ENCODE measurements around the gene CCDC7. TPM values are rescaled to one million over a fixed set of nuclear protein-coding genes. Genes with fewer than 3 reads are reported as not detected.
"Not testable (repeated sequence)": the region's sequence is repeated elsewhere in the genome, so short reads cannot be mapped to it uniquely, and the experiment has no call there.

CCDC7 gene
- total and polyA plus RNA-seq, 10 of the 15 experiments (the other 5 are each of a cell fraction or from before 2014, with no cell fraction given), result 1.8 to 5.6 (median 3.4) TPM

- TF ChIP-seq IRF5 (IDR thresholded peaks at IDR 0.05; ENCODE audit: borderline replicate concordance), result no peak
- no peak for TF ChIP-seq JUNB (IDR thresholded peaks at IDR 0.05)
- no peak for TF ChIP-seq POLR2A (IDR thresholded peaks at IDR 0.05; ENCODE audit: low read depth, low read length)
Observed at GRCh38 chr10:32481606-32482005, 35.7 kb downstream of the CCDC7 start (continued).

- ATAC-seq; H3K9me3 ChIP-seq (replicated peaks; ENCODE audit: control insufficient read depth, insufficient read depth, low read length); H3K79me2 ChIP-seq (ENCODE audit: control insufficient read depth, insufficient read depth, low read length); H3K27ac ChIP-seq (ENCODE audit: control insufficient read depth, insufficient read depth); intact Hi-C loops (cut with micrococcal nuclease; ENCODE audit: unreplicated experiment); FAIRE-seq; in situ Hi-C loops (cut with MboI); POLR2A ChIA-PET; H3K36me3 ChIP-seq (ENCODE audit: control insufficient read depth in 2 of 2, insufficient read depth in 2 of 2, low read length in 1 of 2); SMC1A ChIA-PET (ENCODE audit: uncharacterized antibody, unreplicated experiment); H2AFZ ChIP-seq (ENCODE audit: control insufficient read depth, low read depth, low read length); BruUV-seq (replicated peaks); H4K20me1 ChIP-seq (ENCODE audit: control insufficient read depth, insufficient read depth); H3K4me1 ChIP-seq (ENCODE audit: control insufficient read depth, insufficient read depth, low read length); H3K9ac ChIP-seq (ENCODE audit: control insufficient read depth, insufficient read depth, low read length); CTCF ChIA-PET; H3K27me3 ChIP-seq (replicated peaks in 1 of 2; ENCODE audit: control insufficient read depth in 2 of 2, insufficient read depth in 2 of 2, low read length in 1 of 2); H3K4me3 ChIP-seq; H3K4me2 ChIP-seq (ENCODE audit: control insufficient read depth, insufficient read depth); RAD21 ChIA-PET (ENCODE audit: unreplicated experiment); DNase-seq (ENCODE audit: low read depth, low spot score): not testable (repeated sequence)
Observed at GRCh38 chr10:32483019-32483502, 37.1 kb downstream of the CCDC7 start.

DNA sequence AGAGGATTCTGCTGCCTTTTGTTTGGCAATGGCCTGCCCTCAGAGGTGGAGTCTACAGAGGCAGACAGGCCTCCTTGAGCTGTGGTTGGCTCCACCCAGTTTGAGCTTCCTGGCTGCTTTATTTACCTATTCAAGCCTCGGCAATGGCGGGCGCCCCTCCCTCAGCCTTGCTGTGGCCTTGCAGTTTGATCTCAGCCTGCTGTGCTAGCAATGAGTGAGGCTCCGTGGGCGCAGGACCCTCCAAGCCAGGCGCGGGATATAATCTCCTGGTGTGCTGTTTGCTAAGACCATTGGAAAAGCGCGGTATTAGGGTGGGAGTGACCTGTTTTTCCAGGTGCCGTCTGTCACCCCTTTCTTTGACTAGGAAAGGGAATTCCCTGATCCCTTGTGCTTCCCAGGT, 42.1 kb downstream of the CCDC7 start:
- FAIRE-seq; H2AFZ ChIP-seq (ENCODE audit: control insufficient read depth, low read depth, low read length); DNase-seq (ENCODE audit: low read depth, low spot score); H3K4me3 ChIP-seq; CTCF ChIA-PET; ATAC-seq; in situ Hi-C loops (cut with MboI); H3K36me3 ChIP-seq (ENCODE audit: control insufficient read depth in 2 of 2, insufficient read depth in 2 of 2, low read length in 1 of 2); SMC1A ChIA-PET (ENCODE audit: uncharacterized antibody, unreplicated experiment); H3K9me3 ChIP-seq (replicated peaks; ENCODE audit: control insufficient read depth, insufficient read depth, low read length); H3K4me2 ChIP-seq (ENCODE audit: control insufficient read depth, insufficient read depth); H3K79me2 ChIP-seq (ENCODE audit: control insufficient read depth, insufficient read depth, low read length); H3K9ac ChIP-seq (ENCODE audit: control insufficient read depth, insufficient read depth, low read length); BruUV-seq (replicated peaks); H3K27me3 ChIP-seq (replicated peaks in 1 of 2; ENCODE audit: control insufficient read depth in 2 of 2, insufficient read depth in 2 of 2, low read length in 1 of 2); H3K27ac ChIP-seq (ENCODE audit: control insufficient read depth, insufficient read depth); RAD21 ChIA-PET (ENCODE audit: unreplicated experiment); H4K20me1 ChIP-seq (ENCODE audit: control insufficient read depth, insufficient read depth); intact Hi-C loops (cut with micrococcal nuclease; ENCODE audit: unreplicated experiment); H3K4me1 ChIP-seq (ENCODE audit: control insufficient read depth, insufficient read depth, low read length): not testable (repeated sequence)
- POLR2A ChIA-PET, result interaction anchor here (0.6 kb wide), 1 partner anchor 433 kb away, joined by 3 read pairs; no protein-coding TSS in a partner anchor
- WGBS (ENCODE audit: insufficient coverage, insufficient replicate concordance, low lambda C conversion rate, missing lambda C conversion rate), result 87% methylated on average over 10 of the region's 10 CpGs
